SJSA1 (cell line): Measurements from ENCODE around the gene GOLGA6C. TPM values are rescaled to one million over a fixed set of nuclear protein-coding genes. Genes with fewer than 3 reads are reported as not detected.
"Not testable (repeated sequence)": the region's sequence is repeated elsewhere in the genome, so short reads cannot be mapped to it uniquely, and the experiment has no call there.

Source experiments
- DNase-seq, 2 experiments: peaks; one replicate each; pipeline ENCODE4 v3.0.0-alpha.2; 2015 to 2020; ENCODE audit warnings: low spot score in 2 of 2, low read depth in 1 of 2
- H3K27ac ChIP-seq: fragments of 250-450 bp; sonication (Bioruptor Pico); 2 replicates; pipeline ENCODE4 v1.5.1; 2020; ENCODE audit warnings: mild to moderate bottlenecking, moderate library complexity
- H3K27me3 ChIP-seq: fragments of 250-450 bp; sonication (Bioruptor Pico); replicated peaks from 2 replicates; pipeline ENCODE4 v1.5.1; 2020; ENCODE audit warnings: mild to moderate bottlenecking, moderate library complexity
- H3K36me3 ChIP-seq: fragments of 250-450 bp; sonication (Bioruptor Pico); 2 replicates; pipeline ENCODE4 v1.5.1; 2020; ENCODE audit warnings: mild to moderate bottlenecking
- H3K4me1 ChIP-seq: fragments of 250-450 bp; sonication (Bioruptor Pico); replicated peaks from 2 replicates; pipeline ENCODE4 v1.6.1; 2021; ENCODE audit warnings: mild to moderate bottlenecking
- H3K4me3 ChIP-seq: fragments of 250-450 bp; sonication (Bioruptor Pico); 2 replicates; pipeline ENCODE4 v1.5.1; 2020; ENCODE audit warnings: mild to moderate bottlenecking
- H3K9me3 ChIP-seq: fragments of 250-450 bp; sonication (Bioruptor Pico); replicated peaks from 2 replicates; pipeline ENCODE4 v1.5.1; 2020; ENCODE audit warnings: mild to moderate bottlenecking
- total RNA-seq: library from RNA; depleted of rRNA; stranded (reverse); fragments of >200 nt; shearing (Covaris generic); gene quantifications from 2 replicates; pipeline ENCODE4 v1.2.3, GENCODE V29; 2014

Gene GOLGA6C
- total RNA-seq, 1 experiment from 2014 or later, result not detected

- not testable (repeated sequence) for H3K27me3 ChIP-seq, H3K27ac ChIP-seq, H3K4me1 ChIP-seq, H3K36me3 ChIP-seq, H3K9me3 ChIP-seq, H3K4me3 ChIP-seq, DNase-seq
Observed at GRCh38 chr15:75252285-75252684, 5.8 kb upstream of the GOLGA6C start.

GRCh38 chr15:75258620-75259343 lies 648 bp downstream of the GOLGA6C start:
- H3K9me3 ChIP-seq, DNase-seq, H3K4me3 ChIP-seq, H3K27ac ChIP-seq, H3K36me3 ChIP-seq, H3K27me3 ChIP-seq, H3K4me1 ChIP-seq: not testable (repeated sequence)

GRCh38 chr15:75259873-75260272 lies 1.7 kb downstream of the GOLGA6C start:
- not testable (repeated sequence) for H3K36me3 ChIP-seq, H3K9me3 ChIP-seq, H3K4me1 ChIP-seq, H3K27me3 ChIP-seq, H3K4me3 ChIP-seq, H3K27ac ChIP-seq, DNase-seq

- H3K27me3 ChIP-seq, DNase-seq, H3K36me3 ChIP-seq, H3K4me3 ChIP-seq, H3K27ac ChIP-seq, H3K4me1 ChIP-seq, H3K9me3 ChIP-seq: not testable (repeated sequence)
Observed at GRCh38 chr15:75273751-75274359, 15.7 kb downstream of the GOLGA6C start.

GRCh38 chr15:75274509-75275107 lies 16.5 kb downstream of the GOLGA6C start:
- not testable (repeated sequence) for H3K9me3 ChIP-seq, H3K4me1 ChIP-seq, H3K36me3 ChIP-seq, H3K4me3 ChIP-seq, H3K27me3 ChIP-seq, H3K27ac ChIP-seq
- peak; percentile 40 to 86 for DNase-seq

GRCh38 chr15:75275617-75276016 lies 17.5 kb downstream of the GOLGA6C start:
- not testable (repeated sequence) for H3K27me3 ChIP-seq, H3K9me3 ChIP-seq, H3K4me1 ChIP-seq, H3K4me3 ChIP-seq, H3K27ac ChIP-seq, H3K36me3 ChIP-seq
- DNase-seq, result peak; percentile 0 to 43

GRCh38 chr15:75278497-75278896 lies 20.4 kb downstream of the GOLGA6C start:
- not testable (repeated sequence) for H3K4me3 ChIP-seq, H3K27me3 ChIP-seq, H3K9me3 ChIP-seq, H3K27ac ChIP-seq, H3K4me1 ChIP-seq, H3K36me3 ChIP-seq
- DNase-seq, result peak in 1 of 2 experiments; percentile 14

GRCh38 chr15:75282572-75282971 lies 24.4 kb downstream of the GOLGA6C start, which contains the start of gene GOLGA6D:
Gene GOLGA6D (plus strand): TSS chr15:75282835. CDS start chr15:75282876, 41 bp downstream.
- not testable (repeated sequence) for H3K36me3 ChIP-seq, H3K27me3 ChIP-seq, H3K27ac ChIP-seq, DNase-seq, H3K4me3 ChIP-seq, H3K9me3 ChIP-seq, H3K4me1 ChIP-seq

GRCh38 chr15:75284152-75284551 lies 26.0 kb downstream of the GOLGA6C start:
- H3K36me3 ChIP-seq, H3K9me3 ChIP-seq, H3K4me1 ChIP-seq, H3K4me3 ChIP-seq, H3K27me3 ChIP-seq, H3K27ac ChIP-seq, DNase-seq: not testable (repeated sequence)

- H3K9me3 ChIP-seq, H3K27me3 ChIP-seq, H3K4me1 ChIP-seq, H3K27ac ChIP-seq, H3K36me3 ChIP-seq, H3K4me3 ChIP-seq, DNase-seq: not testable (repeated sequence)
Observed at GRCh38 chr15:75293660-75294059, 35.5 kb downstream of the GOLGA6C start.

- H3K27me3 ChIP-seq, H3K27ac ChIP-seq, H3K36me3 ChIP-seq, H3K4me3 ChIP-seq, H3K4me1 ChIP-seq, DNase-seq, H3K9me3 ChIP-seq: not testable (repeated sequence)
Observed at GRCh38 chr15:75298541-75299310, 40.6 kb downstream of the GOLGA6C start.

- H3K27me3 ChIP-seq, DNase-seq, H3K9me3 ChIP-seq, H3K27ac ChIP-seq, H3K4me1 ChIP-seq, H3K36me3 ChIP-seq, H3K4me3 ChIP-seq: not testable (repeated sequence)
Observed at GRCh38 chr15:75299311-75299688, 41.2 kb downstream of the GOLGA6C start.

GRCh38 chr15:75300026-75300425 lies 41.9 kb downstream of the GOLGA6C start:
- H3K36me3 ChIP-seq, H3K4me1 ChIP-seq, DNase-seq, H3K27ac ChIP-seq, H3K9me3 ChIP-seq, H3K4me3 ChIP-seq: not testable (repeated sequence)
- peaks cover 11% of the 10 kb centered on the region; the same call in 1 of the 2 replicates for H3K27me3 ChIP-seq

- H3K27me3 ChIP-seq, result peaks cover 19% of the 10 kb centered on the region; the same call in 1 of the 2 replicates
- no peaks in the 10 kb centered on the region for H3K4me1 ChIP-seq
- no peak overlapping the region for H3K4me3 ChIP-seq
- H3K9me3 ChIP-seq, result no peaks in the 10 kb centered on the region
- H3K36me3 ChIP-seq, result no peaks in the 10 kb centered on the region
- DNase-seq, result no peak
- no peak overlapping the region for H3K27ac ChIP-seq
Observed at GRCh38 chr15:75302318-75302717, 44.2 kb downstream of the GOLGA6C start.
